WTC11 (cell line): ENCODE measurements around the gene PIK3C2G. TPM values are rescaled to one million over a fixed set of nuclear protein-coding genes. Genes with fewer than 3 reads are reported as not detected.

Source experiments
- ATAC-seq: fragments of 200-7000 bp; cut with Tn5 transposase; 2 replicates; pipeline ENCODE4 v1.10.0; 2021; ENCODE audit warnings: mild to moderate bottlenecking, moderate library complexity
- CTCF ChIA-PET: fragments of 300-600 bp; sonication (Branson Sonifier 250); formaldehyde crosslinking; loops from one replicate; lab custom pipeline; 2021; ENCODE audit warnings: antibody characterized with exemption; lab: Charles Lee
- POLR2A ChIA-PET: fragments of 350-600 bp; sonication (Branson Sonifier 250); formaldehyde crosslinking; loops from one replicate; lab custom pipeline; 2021; ENCODE audit warnings: antibody characterized with exemption; lab: Charles Lee
- DNase-seq: peaks from one replicate; pipeline ENCODE4 v3.0.0; 2021; ENCODE audit warnings: low spot score
- H3K27ac Mint-ChIP-seq: 2 replicates; pipeline ENCODE4 v1.8.0; 2021; ENCODE audit warnings: mixed read lengths
- H3K27me3 Mint-ChIP-seq: 2 replicates; pipeline ENCODE4 v1.8.0; 2021; ENCODE audit warnings: low read depth, mild to moderate bottlenecking, moderate library complexity, mixed read lengths
- H3K36me3 Mint-ChIP-seq: 2 replicates; pipeline ENCODE4 v1.8.0; 2021; ENCODE audit warnings: mixed read lengths
- H3K4me1 Mint-ChIP-seq: 2 replicates; pipeline ENCODE4 v1.8.0; 2022; ENCODE audit warnings: mixed read lengths
- H3K4me3 Mint-ChIP-seq: 2 replicates; pipeline ENCODE4 v1.8.0; 2021; ENCODE audit warnings: mild to moderate bottlenecking, moderate library complexity, mixed read lengths
- H3K9me3 Mint-ChIP-seq: 2 replicates; pipeline ENCODE4 v1.8.0; 2021; ENCODE audit warnings: mixed read lengths
- AFF4 ChIP-seq: sonication (generic); formaldehyde crosslinking; IDR thresholded peaks from 2 replicates; pipeline ENCODE4 v1.8.1; 2023; ENCODE audit warnings: mild to moderate bottlenecking, missing genetic modification reagents, borderline replicate concordance
- AR ChIP-seq: fragments of 250-450 bp; sonication (Bioruptor Pico); IDR thresholded peaks from 2 replicates; pipeline ENCODE4 v1.9.0; 2021; ENCODE audit warnings: mild to moderate bottlenecking
- ARID4B ChIP-seq: sonication (generic); formaldehyde crosslinking; IDR thresholded peaks from 2 replicates; pipeline ENCODE4 v1.8.0; 2023; ENCODE audit warnings: missing genetic modification reagents, mild to moderate bottlenecking, borderline replicate concordance
- CREM ChIP-seq: sonication (generic); formaldehyde crosslinking; IDR thresholded peaks from 2 replicates; pipeline ENCODE4 v1.8.1; 2022; ENCODE audit warnings: mild to moderate bottlenecking, missing genetic modification reagents, moderate library complexity
- ETV6 ChIP-seq: sonication (generic); formaldehyde crosslinking; IDR thresholded peaks from 2 replicates; pipeline ENCODE4 v1.8.1; 2022; ENCODE audit warnings: mild to moderate bottlenecking, missing genetic modification reagents
- FOXJ3 ChIP-seq: sonication (generic); formaldehyde crosslinking; IDR thresholded peaks from 2 replicates; pipeline ENCODE4 v1.9.0; 2021; ENCODE audit warnings: missing genetic modification reagents, mild to moderate bottlenecking, borderline replicate concordance
- GRHL2 ChIP-seq: fragments of 250-450 bp; sonication (Bioruptor Pico); IDR thresholded peaks from 2 replicates; pipeline ENCODE4 v1.8.0; 2022; ENCODE audit warnings: mild to moderate bottlenecking, moderate library complexity; ENCODE audit not compliant: insufficient replicate concordance, severe bottlenecking
- NFE2L1 ChIP-seq: sonication (generic); formaldehyde crosslinking; IDR thresholded peaks from 2 replicates; pipeline ENCODE4 v1.8.1; 2023; ENCODE audit warnings: missing genetic modification reagents
- PRDM15 ChIP-seq: sonication (generic); formaldehyde crosslinking; IDR thresholded peaks from 2 replicates; pipeline ENCODE4 v1.8.0; 2022; ENCODE audit warnings: missing genetic modification reagents
- TP53 ChIP-seq: sonication (generic); formaldehyde crosslinking; IDR thresholded peaks from 2 replicates; pipeline ENCODE4 v1.8.1; 2023; ENCODE audit warnings: mild to moderate bottlenecking, missing genetic modification reagents
- ZMAT4 ChIP-seq: fragments of 250-450 bp; sonication (Bioruptor Pico); IDR thresholded peaks from 2 replicates; pipeline ENCODE4 v1.9.0; 2021; ENCODE audit warnings: mild to moderate bottlenecking
- ZNF121 ChIP-seq: sonication (generic); formaldehyde crosslinking; IDR thresholded peaks from 2 replicates; pipeline ENCODE4 v1.8.0; 2023; ENCODE audit warnings: missing genetic modification reagents
- ZNF416 ChIP-seq: fragments of 250-450 bp; sonication (Bioruptor Pico); IDR thresholded peaks from 2 replicates; pipeline ENCODE4 v1.9.0; 2021; ENCODE audit warnings: mild to moderate bottlenecking, inconsistent platforms
- total RNA-seq: library from RNA; stranded (reverse); gene quantifications from 3 replicates; pipeline ENCODE4 v1.2.3, GENCODE V29; 2021

PIK3C2G gene
- total RNA-seq, 1 experiment from 2014 or later, result not detected

- TF ChIP-seq ARID4B (CRISPR knock-in tag), result no peak
- TF ChIP-seq ZNF121 (CRISPR knock-in tag), result no peak
- no peak for TF ChIP-seq ETV6
- no peak for TF ChIP-seq CREM (CRISPR knock-in tag)
- TF ChIP-seq FOXJ3 (CRISPR knock-in tag), result no peak
- TF ChIP-seq NFE2L1 (CRISPR knock-in tag), result no peak
- no peak for TF ChIP-seq TP53 (CRISPR knock-in tag)
- no peak for TF ChIP-seq GRHL2 (CRISPR knock-in tag)
- no peak for TF ChIP-seq AR
- no peak for TF ChIP-seq AFF4 (CRISPR knock-in tag)
- TF ChIP-seq PRDM15 (CRISPR knock-in tag), result no peak
Observed at GRCh38 chr12:18559242-18559641, 297.9 kb downstream of the PIK3C2G start (continued).

GRCh38 chr12:18562531-18562930 is 301.2 kb downstream of the PIK3C2G start:
- POLR2A ChIA-PET, result no interaction called here

More at GRCh38 chr12:18562531-18562930, 301.2 kb downstream of the PIK3C2G start:
- Mint-ChIP-seq H3K4me1 (no peaks in the 10 kb centered on the region), H3K9me3 (no peaks in the 10 kb centered on the region), H3K36me3 (no peaks in the 10 kb centered on the region), H3K27ac (no peak overlapping the region), H3K4me3 (no peak overlapping the region), H3K27me3 (no peaks in the 10 kb centered on the region)
- CTCF ChIA-PET, result no interaction called here
- TF ChIP-seq ZMAT4 (CRISPR knock-in tag), result no peak
- TF ChIP-seq ZNF416 (CRISPR knock-in tag), result no peak
- ATAC-seq, result no peak
- no peak for DNase-seq
